Smooth muscle cell (in vitro differentiated cells): ENCODE measurements around the gene VBP1. TPM values are rescaled to one million over a fixed set of nuclear protein-coding genes. Genes with fewer than 3 reads are reported as not detected.

ENCODE experiments used
- DNase-seq: peaks from one replicate; lab custom pipeline; 2025; ENCODE audit not compliant: unreplicated experiment; lab: John Stamatoyannopoulos, UW
- H2AFZ ChIP-seq: fragments of 200-600 bp; sonication (generic); 2 replicates; pipeline ENCODE4 v1.6.0; 2016; ENCODE audit warnings: antibody characterized with exemption, low read depth, mild to moderate bottlenecking
- H3F3A ChIP-seq: fragments of 200-600 bp; sonication (generic); 2 replicates; pipeline ENCODE4 v1.6.0; 2017; ENCODE audit warnings: antibody characterized with exemption, low read depth
- H3K27ac ChIP-seq: fragments of 200-600 bp; sonication (generic); 2 replicates; pipeline ENCODE4 v1.5.1; 2016; ENCODE audit warnings: low read depth, mild to moderate bottlenecking
- H3K27me3 ChIP-seq: fragments of 200-600 bp; sonication (generic); 2 replicates; pipeline ENCODE4 v1.6.1; 2016; ENCODE audit warnings: low read depth, mild to moderate bottlenecking
- H3K36me3 ChIP-seq: fragments of 200-600 bp; sonication (generic); 2 replicates; pipeline ENCODE4 v1.5.1; 2016; ENCODE audit warnings: low read depth
- H3K4me1 ChIP-seq: fragments of 200-600 bp; sonication (generic); 2 replicates; pipeline ENCODE4 v1.5.1; 2016; ENCODE audit warnings: low read depth
- H3K4me2 ChIP-seq: fragments of 200-600 bp; sonication (generic); 2 replicates; pipeline ENCODE4 v1.6.0; 2016; ENCODE audit warnings: mild to moderate bottlenecking
- H3K4me3 ChIP-seq: fragments of 200-600 bp; sonication (generic); 2 replicates; pipeline ENCODE4 v1.5.1; 2016; ENCODE audit warnings: mild to moderate bottlenecking
- H3K79me2 ChIP-seq: fragments of 200-600 bp; sonication (generic); 2 replicates; pipeline ENCODE4 v1.6.0; 2016; ENCODE audit warnings: low read depth, mild to moderate bottlenecking
- H3K9ac ChIP-seq: fragments of 200-600 bp; sonication (generic); 2 replicates; pipeline ENCODE4 v1.6.0; 2016; ENCODE audit warnings: low read depth
- H3K9me3 ChIP-seq: fragments of 200-600 bp; sonication (generic); replicated peaks from 2 replicates; pipeline ENCODE4 v1.5.1; 2016; ENCODE audit warnings: low read depth
- H4K20me1 ChIP-seq: fragments of 200-600 bp; sonication (generic); 2 replicates; pipeline ENCODE4 v1.6.0; 2016; ENCODE audit warnings: low read depth
- WGBS: methylation state at CpG from one replicate; pipeline ENCODE4 v1.1.7; 2016; ENCODE audit warnings: low lambda C conversion rate; 5-methylcytosine and 5-hydroxymethylcytosine counted together
- polyA plus RNA-seq: library from polyadenylated mRNA; unstranded; fragments of >200 nt; fragmentation: Nextera tagmentation; extraction: Ambion mirVana; gene quantifications from 2 replicates; pipeline ENCODE4 v1.2.1, GENCODE V29; 2016
- total RNA-seq: library from RNA; depleted of rRNA; stranded (reverse); fragments of >200 nt; gene quantifications from 2 replicates; pipeline ENCODE4 v1.2.3, GENCODE V29; 2014
- TF ChIP-seq, protein P1 (sequence below): fragments of 200-600 bp; sonication (generic); IDR thresholded peaks from 2 replicates; pipeline ENCODE4 v1.5.1; 2017; ENCODE audit warnings: borderline replicate concordance, mild to moderate bottlenecking, antibody characterized with exemption; ENCODE audit not compliant: insufficient read depth, poor library complexity, severe bottlenecking

Gene VBP1
- total and polyA plus RNA-seq, 2 experiments from 2014 or later = 63.3 to 70.6 TPM

GRCh38 chrX:155188786-155189185 is 27.5 kb upstream of the VBP1 start:
- H3K4me1 ChIP-seq = no peaks in the 10 kb centered on the region
- no peaks in the 10 kb centered on the region for H4K20me1 ChIP-seq
- no peak overlapping the region for H3K9ac ChIP-seq
- H3K36me3 ChIP-seq = no peaks in the 10 kb centered on the region
- H3K4me3 ChIP-seq = no peak overlapping the region
- no peak overlapping the region for H2AFZ ChIP-seq
- no peaks in the 10 kb centered on the region for H3K27me3 ChIP-seq
- TF ChIP-seq, protein P1, sequence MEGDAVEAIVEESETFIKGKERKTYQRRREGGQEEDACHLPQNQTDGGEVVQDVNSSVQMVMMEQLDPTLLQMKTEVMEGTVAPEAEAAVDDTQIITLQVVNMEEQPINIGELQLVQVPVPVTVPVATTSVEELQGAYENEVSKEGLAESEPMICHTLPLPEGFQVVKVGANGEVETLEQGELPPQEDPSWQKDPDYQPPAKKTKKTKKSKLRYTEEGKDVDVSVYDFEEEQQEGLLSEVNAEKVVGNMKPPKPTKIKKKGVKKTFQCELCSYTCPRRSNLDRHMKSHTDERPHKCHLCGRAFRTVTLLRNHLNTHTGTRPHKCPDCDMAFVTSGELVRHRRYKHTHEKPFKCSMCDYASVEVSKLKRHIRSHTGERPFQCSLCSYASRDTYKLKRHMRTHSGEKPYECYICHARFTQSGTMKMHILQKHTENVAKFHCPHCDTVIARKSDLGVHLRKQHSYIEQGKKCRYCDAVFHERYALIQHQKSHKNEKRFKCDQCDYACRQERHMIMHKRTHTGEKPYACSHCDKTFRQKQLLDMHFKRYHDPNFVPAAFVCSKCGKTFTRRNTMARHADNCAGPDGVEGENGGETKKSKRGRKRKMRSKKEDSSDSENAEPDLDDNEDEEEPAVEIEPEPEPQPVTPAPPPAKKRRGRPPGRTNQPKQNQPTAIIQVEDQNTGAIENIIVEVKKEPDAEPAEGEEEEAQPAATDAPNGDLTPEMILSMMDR = no peak
- no peaks in the 10 kb centered on the region for H3K9me3 ChIP-seq
- H3K79me2 ChIP-seq = no peaks in the 10 kb centered on the region
- H3K27ac ChIP-seq = no peak overlapping the region
- no peak overlapping the region for H3K4me2 ChIP-seq
- no peak for DNase-seq
- no peaks in the 10 kb centered on the region for H3F3A ChIP-seq
- 69% methylated on average over 5 of the region's 5 CpGs for WGBS

GRCh38 chrX:155211208-155211607 is 5.1 kb upstream of the VBP1 start:
- H3K4me1 ChIP-seq = no peaks in the 10 kb centered on the region
- H4K20me1 ChIP-seq = no peaks in the 10 kb centered on the region
- no peaks in the 10 kb centered on the region for H3F3A ChIP-seq
- H3K27ac ChIP-seq = no peak overlapping the region
- TF ChIP-seq, protein P1 = no peak
- no peaks in the 10 kb centered on the region for H3K9me3 ChIP-seq
- no peak for DNase-seq
- no peak overlapping the region for H3K4me2 ChIP-seq
- 63% methylated on average over 3 of the region's 3 CpGs for WGBS
- H3K27me3 ChIP-seq = no peaks in the 10 kb centered on the region
- H3K4me3 ChIP-seq = no peak overlapping the region
- no peaks in the 10 kb centered on the region for H3K79me2 ChIP-seq
- H3K9ac ChIP-seq = no peak overlapping the region
- no peaks in the 10 kb centered on the region for H3K36me3 ChIP-seq
- H2AFZ ChIP-seq = no peak overlapping the region

DNA sequence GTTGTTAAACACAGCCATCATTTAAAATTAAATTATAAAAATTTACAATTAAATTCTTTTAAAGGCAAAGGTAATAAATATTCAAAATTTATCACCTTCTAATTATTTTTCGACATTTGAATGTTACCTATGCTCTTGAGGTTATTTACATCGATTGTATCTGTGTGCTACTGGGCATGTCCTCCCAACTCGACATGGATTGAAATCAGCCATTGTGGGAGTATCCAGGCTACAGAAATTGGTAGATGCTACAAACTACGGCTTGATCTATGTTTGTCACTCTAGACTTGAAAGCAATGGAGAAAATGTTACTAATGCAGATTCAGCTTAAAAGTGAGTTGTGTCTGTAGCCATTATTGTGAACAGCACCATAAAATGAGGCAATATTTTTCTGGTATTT is 2.5 kb upstream of the VBP1 start:
- no peak overlapping the region for H3K4me3 ChIP-seq
- whole genome bisulfite sequencing = 72% methylated on average over 4 of the region's 4 CpGs
- no peaks in the 10 kb centered on the region for H3F3A ChIP-seq
- no peaks in the 10 kb centered on the region for H3K36me3 ChIP-seq
- no peak overlapping the region for H2AFZ ChIP-seq
- no peaks in the 10 kb centered on the region for H3K27me3 ChIP-seq
- no peaks in the 10 kb centered on the region for H4K20me1 ChIP-seq
- no peak overlapping the region for H3K4me2 ChIP-seq
- peaks cover 14% of the 10 kb centered on the region for H3K79me2 ChIP-seq
- H3K4me1 ChIP-seq = peaks cover 5% of the 10 kb centered on the region
- no peaks in the 10 kb centered on the region for H3K9me3 ChIP-seq
- DNase-seq = no peak
- TF ChIP-seq, protein P1 = no peak
- no peak overlapping the region for H3K27ac ChIP-seq
- H3K9ac ChIP-seq = no peak overlapping the region

GRCh38 chrX:155215443-155216178 is 649 bp upstream of the VBP1 start:
- Histone ChIP-seq H3K4me3 (peak overlapping the region; percentile 81), H3K27ac (peak overlapping the region; percentile 28), H3K79me2 (peaks cover 32% of the 10 kb centered on the region), H4K20me1 (no peaks in the 10 kb centered on the region), H3K36me3 (no peaks in the 10 kb centered on the region), H2AFZ (peak overlapping the region; percentile 91), H3K9me3 (no peaks in the 10 kb centered on the region), H3K4me1 (peaks cover 5% of the 10 kb centered on the region), H3K9ac (peak overlapping the region; percentile 90), H3K4me2 (peak overlapping the region; percentile 82), H3F3A (no peaks in the 10 kb centered on the region), H3K27me3 (no peaks in the 10 kb centered on the region)
- DNase-seq = no peak
- TF ChIP-seq, protein P1 = no peak
- 58% methylated on average over 12 of the region's 15 CpGs for WGBS
